Stimulated activated CD8-positive, alpha-beta memory T cell treated with anti-CD3 and anti-CD28 coated beads, Interleukin-15, amount 100 ng/mL, for 4 hours (primary cell): ENCODE data around the gene LRRN1.
"Not testable (repeated sequence)": the region's sequence is repeated elsewhere in the genome, so short reads cannot be mapped to it uniquely, and the experiment has no call there.

Experiments used
- DNase-seq, 2 donors: peaks; one replicate each; pipeline ENCODE4 v3.0.0-alpha.2; 2020; ENCODE audit warnings: low read depth in 2 of 2

The LRRN1 gene

DNA sequence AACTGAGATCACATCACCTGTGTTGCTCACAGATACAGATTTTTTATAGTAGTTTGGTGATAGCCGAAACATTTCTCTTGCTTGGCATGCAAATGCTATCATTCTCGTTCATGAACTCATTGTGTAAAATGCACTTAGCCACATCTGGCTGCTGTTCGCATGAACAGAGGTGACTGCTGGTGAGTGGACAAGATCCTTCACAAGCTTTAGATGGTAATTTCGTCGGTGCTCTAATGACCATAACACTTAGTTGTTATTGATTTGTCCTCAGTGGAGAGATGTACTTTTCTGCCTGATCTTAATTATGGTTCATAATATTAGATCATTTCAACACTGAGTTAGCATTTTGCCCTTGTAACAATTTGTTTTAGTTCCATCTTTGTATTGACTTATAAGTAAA is 13.8 kb downstream of the LRRN1 start:
- DNase-seq = no peak

DNA sequence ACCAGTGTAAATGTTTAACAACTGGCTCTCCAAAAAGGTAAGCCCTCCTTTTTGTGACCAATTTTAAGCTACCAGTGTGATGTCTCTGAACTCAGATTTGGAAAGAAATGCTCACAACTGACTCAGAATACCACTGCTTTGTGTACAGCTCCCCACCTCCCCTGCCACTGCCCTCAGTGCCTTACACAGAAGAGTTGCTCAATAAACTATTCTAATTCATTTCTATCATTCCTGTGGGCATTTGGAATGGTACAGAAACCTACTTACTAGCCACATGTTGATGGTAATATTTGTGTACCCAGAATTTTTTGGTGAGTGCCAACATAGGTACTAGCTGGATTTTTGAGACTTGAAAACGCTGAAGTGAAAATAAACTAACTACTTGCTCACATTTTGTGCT is 16.0 kb downstream of the LRRN1 start:
- no peak for DNase-seq

DNA sequence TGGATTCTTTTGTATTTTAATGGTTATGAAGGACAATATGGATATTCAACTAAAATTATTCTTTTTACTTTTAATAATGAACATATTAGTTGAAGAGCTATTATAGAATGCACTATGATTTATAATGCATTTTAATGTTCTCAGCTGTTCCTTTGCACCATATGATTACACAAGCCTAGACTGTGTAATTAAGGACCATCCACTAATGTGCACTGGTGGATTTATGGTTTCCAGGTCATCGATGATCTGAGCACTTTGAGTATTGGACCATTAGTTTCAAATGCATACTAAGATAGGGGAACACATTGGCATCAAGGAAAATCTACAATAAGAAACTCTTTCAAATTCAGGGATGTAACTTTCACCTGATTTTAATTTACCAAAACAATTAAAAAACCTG is 16.8 kb downstream of the LRRN1 start:
- no peak for DNase-seq

- DNase-seq = no peak
These were observed 18.6 kb downstream of the LRRN1 start for GRCh38 chr3:3817865-3818264.

DNA sequence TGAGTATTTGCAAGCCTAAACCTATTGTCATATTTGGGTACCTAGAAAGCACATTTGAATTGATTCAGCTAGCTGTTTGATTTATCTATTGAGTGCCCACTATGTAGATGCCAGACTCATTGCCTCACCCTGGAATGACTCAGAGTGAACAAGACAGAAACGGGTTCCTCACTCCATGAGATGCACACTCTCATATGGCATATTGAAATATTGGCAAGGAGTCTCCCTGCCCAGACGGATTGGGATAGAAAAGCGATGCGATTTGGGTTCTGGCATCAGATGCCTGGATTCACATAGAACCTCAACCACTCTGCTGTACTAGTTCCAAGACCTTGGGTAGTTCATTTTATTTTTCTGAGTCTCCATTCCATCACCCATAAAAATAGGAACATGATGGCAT is 22.5 kb downstream of the LRRN1 start:
- no peak for DNase-seq

- DNase-seq = no peak
These were observed 25.8 kb downstream of the LRRN1 start for GRCh38 chr3:3825035-3825434.

GRCh38 chr3:3826521-3826920 is 27.3 kb downstream of the LRRN1 start:
- no peak for DNase-seq

GRCh38 chr3:3827111-3827510 is 27.9 kb downstream of the LRRN1 start:
- DNase-seq = no peak

- not testable (repeated sequence) for DNase-seq
These were observed 29.2 kb downstream of the LRRN1 start for GRCh38 chr3:3828417-3828816.

- no peak for DNase-seq
These were observed 37.6 kb downstream of the LRRN1 start for GRCh38 chr3:3836845-3837244.

DNA sequence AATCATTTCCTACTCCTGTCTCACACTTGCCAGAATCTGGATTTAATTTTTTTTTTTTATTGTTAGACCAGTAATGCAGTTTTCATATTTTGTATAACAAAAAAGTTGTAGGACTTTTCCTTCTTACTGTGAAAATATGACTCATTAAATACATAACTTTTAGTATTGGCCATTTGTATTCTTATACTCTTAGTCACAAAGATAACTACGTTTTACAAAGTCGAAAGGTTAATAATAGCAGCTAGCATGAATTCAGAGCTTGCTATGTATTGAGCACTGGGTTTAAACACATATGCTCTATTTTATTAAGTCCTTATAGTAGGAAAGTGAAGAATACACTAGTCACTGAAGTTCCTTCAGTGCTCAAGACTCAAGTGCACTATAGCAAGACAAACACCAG is 43.1 kb downstream of the LRRN1 start:
- DNase-seq = no peak

DNA sequence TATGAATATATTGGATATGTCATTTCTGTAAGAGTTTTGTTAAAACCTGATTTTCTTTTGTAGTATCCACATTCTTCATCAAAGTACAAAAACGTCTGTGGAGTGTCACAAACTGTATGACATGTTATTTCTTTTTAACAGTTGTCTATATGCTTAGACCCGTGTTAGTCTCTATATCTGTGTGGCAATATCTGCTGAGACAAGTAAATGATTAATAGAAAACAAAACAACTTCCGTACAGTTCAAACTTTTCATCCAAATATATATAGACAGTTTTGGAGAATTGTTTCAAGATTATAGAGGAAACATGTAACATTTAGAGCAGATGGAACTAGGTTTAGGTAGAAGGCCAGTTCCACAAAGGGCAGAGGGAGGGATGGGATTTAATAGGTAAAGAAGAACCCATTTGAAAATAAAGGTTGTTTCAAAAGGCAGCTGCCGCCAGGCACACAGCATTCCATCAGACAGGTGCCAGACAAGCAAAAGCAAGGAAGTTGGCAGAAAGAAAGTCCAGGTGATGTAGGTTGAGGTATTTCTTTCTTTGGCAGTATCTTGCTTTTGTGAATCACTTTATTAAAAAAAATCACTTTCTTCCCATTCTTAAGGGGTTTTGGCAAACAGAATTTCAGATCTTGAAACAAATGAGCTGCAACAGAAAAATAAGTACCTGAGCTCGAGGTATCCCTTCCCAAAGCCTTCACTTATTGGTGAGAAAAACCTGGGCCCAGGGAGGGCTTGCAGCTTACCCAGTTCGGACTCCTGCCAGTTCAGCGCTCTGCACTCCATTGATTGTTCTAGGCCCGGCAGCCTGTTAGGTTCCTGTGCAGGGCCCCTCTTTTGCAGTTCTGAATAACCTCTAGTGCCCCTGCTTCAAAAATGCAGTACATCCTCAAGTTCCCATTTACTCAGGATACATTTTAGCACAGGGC is 49.0 kb downstream of the LRRN1 start:
- DNase-seq = no peak

- DNase-seq = no peak
These were observed 49.7 kb downstream of the LRRN1 start for GRCh38 chr3:3848923-3849275.

- DNase-seq = no peak
These were observed 52.5 kb downstream of the LRRN1 start for GRCh38 chr3:3851621-3852323.

- no peak for DNase-seq
These were observed 54.3 kb downstream of the LRRN1 start for GRCh38 chr3:3853544-3853943.

DNA sequence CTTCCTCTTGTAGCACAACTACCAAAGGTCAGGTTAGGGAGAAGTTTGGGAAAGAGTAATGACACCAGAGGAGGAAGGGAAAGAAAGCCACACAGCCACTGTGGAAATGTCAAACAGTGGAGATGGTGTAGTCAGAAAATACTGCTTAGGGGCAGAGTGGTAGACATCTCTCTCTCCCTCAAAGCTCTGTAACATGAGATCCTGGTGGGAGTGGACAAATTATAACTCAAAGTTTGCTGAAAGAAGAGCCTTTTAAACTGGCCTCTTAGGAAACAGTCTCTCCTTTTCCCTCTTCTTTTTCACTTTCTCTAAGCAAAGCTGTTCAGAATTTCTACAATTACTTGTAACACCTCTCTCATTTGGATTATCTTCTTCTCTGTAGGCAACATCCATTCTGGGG is 55.8 kb downstream of the LRRN1 start:
- DNase-seq = no peak

DNA sequence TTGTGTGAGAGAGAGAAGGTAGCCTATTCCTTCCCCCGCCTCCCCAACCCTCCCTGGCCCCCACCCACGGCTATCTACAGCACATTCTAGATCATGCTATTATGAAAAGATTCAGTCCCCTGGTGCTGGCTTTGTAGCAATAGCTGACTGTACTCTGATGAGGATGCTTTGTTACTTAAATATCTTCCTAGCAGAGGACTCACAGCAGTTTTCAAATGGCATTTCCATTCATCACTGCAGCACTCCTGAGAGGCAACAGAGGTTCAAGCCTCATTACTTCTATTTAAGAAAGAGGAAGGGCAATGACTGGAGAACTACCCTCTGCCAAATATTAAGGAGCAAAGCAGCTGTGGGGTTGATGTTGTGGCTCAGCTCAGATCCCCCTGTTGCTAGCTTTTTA is 61.0 kb downstream of the LRRN1 start:
- no peak for DNase-seq

- DNase-seq = no peak
These were observed 63.3 kb downstream of the LRRN1 start for GRCh38 chr3:3862534-3862933.

DNA sequence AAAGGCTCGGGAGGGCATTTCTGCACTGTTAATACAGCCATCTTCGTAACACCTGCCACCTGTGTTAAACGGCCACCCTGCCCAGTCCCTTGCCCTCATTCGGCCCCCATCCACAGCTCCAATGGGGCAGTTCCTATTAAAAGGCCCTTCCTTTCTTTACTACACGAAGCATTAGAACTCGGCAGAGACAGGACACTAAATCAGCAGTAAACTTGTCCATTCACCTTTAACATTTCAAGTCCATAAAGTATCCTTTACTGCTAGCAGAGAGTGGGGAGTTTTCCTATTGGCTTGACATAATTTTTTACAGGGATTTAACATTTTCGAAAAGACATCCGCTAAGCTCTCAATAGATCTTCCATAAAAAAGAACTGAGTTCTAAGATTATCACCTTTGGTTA is 76.3 kb downstream of the LRRN1 start:
- no peak for DNase-seq

DNA sequence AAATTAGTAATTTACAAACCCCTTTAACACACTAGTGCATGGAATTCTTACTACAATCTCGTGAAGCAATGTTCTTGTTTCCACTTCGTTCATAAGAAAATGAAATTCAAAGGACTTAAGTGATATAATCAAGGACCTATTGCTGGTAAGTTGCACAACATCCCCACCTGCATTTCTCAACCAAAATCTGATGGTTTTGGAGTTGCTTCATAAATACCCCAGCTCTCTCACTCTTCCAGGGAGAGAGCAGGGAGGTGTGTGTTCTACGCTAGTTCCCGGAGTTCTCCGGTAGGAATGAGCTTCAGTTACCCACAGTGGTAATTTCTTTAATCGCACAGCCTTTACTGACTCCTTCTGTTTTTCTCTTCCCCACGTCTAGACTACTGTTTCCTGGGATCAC is 81.8 kb downstream of the LRRN1 start:
- DNase-seq = no peak

GRCh38 chr3:3887311-3887710 is 88.1 kb downstream of the LRRN1 start:
- not testable (repeated sequence) for DNase-seq

GRCh38 chr3:3893590-3893989 is 94.4 kb downstream of the LRRN1 start:
- DNase-seq = no peak
